Measurements from ENCODE around the gene SYNE1. TPM values are rescaled to one million over a fixed set of nuclear protein-coding genes. Genes with fewer than 3 reads are reported as not detected.

The SYNE1 gene, protein sequence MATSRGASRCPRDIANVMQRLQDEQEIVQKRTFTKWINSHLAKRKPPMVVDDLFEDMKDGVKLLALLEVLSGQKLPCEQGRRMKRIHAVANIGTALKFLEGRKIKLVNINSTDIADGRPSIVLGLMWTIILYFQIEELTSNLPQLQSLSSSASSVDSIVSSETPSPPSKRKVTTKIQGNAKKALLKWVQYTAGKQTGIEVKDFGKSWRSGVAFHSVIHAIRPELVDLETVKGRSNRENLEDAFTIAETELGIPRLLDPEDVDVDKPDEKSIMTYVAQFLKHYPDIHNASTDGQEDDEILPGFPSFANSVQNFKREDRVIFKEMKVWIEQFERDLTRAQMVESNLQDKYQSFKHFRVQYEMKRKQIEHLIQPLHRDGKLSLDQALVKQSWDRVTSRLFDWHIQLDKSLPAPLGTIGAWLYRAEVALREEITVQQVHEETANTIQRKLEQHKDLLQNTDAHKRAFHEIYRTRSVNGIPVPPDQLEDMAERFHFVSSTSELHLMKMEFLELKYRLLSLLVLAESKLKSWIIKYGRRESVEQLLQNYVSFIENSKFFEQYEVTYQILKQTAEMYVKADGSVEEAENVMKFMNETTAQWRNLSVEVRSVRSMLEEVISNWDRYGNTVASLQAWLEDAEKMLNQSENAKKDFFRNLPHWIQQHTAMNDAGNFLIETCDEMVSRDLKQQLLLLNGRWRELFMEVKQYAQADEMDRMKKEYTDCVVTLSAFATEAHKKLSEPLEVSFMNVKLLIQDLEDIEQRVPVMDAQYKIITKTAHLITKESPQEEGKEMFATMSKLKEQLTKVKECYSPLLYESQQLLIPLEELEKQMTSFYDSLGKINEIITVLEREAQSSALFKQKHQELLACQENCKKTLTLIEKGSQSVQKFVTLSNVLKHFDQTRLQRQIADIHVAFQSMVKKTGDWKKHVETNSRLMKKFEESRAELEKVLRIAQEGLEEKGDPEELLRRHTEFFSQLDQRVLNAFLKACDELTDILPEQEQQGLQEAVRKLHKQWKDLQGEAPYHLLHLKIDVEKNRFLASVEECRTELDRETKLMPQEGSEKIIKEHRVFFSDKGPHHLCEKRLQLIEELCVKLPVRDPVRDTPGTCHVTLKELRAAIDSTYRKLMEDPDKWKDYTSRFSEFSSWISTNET (N-terminal part only)
- total RNA-seq, result 241 and 269 TPM in 2 replicates

DNA sequence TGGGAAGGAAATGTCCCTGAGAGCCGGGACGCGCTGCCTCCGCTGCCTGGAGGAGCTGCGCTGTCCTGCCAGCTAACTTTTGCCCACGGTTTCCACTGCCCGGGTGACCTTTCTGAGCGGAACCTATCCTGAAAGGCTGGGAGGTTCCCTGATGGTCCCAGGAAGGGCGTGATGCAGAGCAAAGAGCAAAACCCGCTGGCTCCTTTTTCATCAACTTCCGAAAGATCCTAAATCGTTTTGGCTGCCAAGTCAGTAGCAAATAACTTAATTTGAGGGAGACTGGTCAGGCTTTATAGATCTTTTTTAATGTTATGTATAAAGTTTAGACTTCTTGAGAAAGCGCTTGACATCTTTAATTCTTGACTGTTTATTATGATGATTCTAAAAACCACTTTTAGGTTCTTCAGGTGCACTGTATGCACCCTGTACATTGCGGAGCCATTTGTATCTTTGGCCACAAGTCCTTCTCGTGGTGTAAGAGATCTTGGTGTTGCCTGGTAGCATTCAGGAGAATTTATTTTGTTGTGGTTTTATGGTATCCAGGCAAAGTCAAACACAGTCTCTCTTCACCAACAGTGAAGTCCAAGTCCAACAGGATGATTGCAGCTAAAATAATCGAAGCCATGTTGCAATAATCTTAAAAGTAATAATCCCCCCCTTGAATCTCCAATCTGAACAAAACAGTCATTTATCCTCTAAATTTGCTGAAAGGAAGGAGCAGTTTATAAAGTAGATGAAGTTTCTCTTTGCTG, at the start of gene SYNE1:
Gene SYNE1, minus strand, starts transcription at position 67 of the 752 bp plus-strand sequence. CDS start 9,031 bp downstream, outside the sequence.

Small RNA genes within 50 kb of the gene (small RNA-seq; reads per million reads assigned to genes)
- gene RNA5SP223, result not detected

Other genes starting within 250 kb of the SYNE1 start
- 0.13 and 0.32 TPM in 2 replicates for gene MYCT1, start 60.5 kb upstream of the SYNE1 start, total RNA-seq
- not detected in 2 replicates for gene VIP, start 113.4 kb upstream of the SYNE1 start, total RNA-seq